ENCODE data around the gene CTNNB1.

The CTNNB1 gene

GRCh38 chr3:41193794-41194539 lies 5.3 kb upstream of the CTNNB1 start:
- no peak for DNase-seq

DNA sequence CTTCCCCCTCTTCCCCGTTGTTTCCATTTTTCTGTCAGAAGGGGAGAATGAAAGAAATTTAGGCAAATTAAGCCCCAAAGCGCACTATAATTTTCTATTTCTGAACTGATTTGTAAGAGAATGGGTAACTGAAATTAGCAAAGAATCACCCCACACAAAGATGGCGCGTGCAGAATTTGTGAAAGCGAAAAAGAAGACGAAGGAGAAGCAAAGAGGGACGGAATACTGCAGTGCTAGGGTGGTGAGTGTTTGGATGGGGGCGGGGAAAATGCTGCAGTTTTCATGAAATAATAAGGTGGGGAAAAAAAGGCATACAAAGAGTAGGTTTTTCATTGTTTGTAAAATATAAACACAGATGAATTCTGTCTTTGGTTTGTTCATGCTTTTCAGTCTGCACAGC lies 4.6 kb upstream of the CTNNB1 start:
- DNase-seq, result no peak

DNA sequence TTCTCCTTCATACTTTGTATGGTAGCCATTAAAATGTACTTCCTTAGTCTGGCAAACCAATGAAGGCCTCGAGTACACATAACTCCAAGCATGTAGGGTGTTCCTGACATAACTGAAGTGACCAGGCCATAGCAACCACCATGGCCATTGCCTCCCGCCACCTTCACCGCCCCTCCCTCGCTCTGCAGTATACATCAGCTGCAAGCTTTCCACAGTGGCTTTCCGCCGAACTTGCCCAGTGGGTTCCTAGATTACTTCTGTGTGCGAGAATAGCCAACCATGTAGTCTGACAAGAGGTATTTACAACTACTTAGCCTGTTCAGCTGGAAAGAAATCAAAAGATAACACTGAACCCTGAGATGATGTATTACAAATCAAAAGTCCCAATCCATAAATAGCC lies 3.4 kb upstream of the CTNNB1 start:
- DNase-seq, result no peak

DNA sequence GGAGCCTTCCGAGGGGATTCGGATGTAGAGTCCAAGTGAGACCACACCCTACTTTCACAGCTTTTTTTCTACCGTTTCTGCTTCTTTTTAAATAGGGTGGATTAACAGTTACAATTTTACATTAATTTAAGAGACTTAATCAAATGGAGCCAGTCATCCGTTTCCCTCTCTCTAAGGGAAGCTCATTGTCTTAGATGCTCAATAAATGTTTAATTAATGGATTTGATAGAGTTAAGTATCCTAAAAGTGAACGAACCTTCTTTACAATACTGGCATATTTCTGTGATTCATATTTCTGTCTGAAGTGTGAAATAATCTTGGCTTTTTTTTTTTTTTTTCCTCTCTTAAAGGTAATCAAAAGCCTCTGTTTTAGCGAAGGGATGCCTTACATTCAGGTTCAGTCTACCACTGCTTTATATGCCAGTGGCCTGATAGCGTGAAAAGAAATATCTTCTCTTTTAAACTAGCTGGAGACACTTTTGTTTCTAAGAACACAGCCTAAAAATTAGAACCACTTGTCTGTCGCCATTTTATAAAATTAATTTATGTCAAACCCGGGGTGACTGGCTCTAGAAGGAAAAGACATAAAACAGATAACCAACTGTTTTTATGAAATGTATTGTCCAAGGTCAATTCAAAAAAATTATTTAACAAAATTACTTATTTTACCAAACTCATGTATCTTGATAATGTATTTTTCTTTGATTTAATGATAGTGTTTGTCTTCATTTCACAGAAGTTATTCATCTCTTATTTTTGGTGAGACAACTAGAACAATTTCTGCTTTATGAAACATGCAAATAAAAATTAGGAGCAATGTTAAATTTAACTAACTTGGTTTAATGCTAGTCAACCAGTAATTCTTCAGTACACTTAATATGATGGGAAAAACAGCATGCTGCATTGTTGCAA lies 2.5 kb upstream of the CTNNB1 start:
- DNase-seq, result no peak

DNA sequence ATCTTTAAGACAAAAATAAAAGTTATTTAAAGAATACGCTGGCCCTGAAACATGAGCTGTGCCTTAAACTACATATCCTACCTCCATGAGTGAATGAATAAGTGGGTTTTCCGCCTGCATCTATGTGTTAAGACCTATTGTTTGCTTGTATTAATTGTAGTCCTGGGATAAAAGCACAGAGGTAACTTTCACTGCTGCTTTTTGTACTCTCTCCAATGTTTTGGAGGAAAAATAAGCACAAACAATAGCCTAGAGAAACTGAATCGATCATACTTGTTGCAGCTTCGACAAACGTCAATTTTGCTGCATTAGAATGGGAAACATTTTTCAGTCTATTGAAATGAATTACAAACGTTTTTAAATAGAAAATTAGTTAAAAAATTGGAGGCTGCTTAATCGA lies 1.3 kb upstream of the CTNNB1 start:
- no peak for DNase-seq

- peak; percentile 11 for DNase-seq
Observed at GRCh38 chr3:41198526-41198925, 779 bp upstream of the CTNNB1 start.

DNA sequence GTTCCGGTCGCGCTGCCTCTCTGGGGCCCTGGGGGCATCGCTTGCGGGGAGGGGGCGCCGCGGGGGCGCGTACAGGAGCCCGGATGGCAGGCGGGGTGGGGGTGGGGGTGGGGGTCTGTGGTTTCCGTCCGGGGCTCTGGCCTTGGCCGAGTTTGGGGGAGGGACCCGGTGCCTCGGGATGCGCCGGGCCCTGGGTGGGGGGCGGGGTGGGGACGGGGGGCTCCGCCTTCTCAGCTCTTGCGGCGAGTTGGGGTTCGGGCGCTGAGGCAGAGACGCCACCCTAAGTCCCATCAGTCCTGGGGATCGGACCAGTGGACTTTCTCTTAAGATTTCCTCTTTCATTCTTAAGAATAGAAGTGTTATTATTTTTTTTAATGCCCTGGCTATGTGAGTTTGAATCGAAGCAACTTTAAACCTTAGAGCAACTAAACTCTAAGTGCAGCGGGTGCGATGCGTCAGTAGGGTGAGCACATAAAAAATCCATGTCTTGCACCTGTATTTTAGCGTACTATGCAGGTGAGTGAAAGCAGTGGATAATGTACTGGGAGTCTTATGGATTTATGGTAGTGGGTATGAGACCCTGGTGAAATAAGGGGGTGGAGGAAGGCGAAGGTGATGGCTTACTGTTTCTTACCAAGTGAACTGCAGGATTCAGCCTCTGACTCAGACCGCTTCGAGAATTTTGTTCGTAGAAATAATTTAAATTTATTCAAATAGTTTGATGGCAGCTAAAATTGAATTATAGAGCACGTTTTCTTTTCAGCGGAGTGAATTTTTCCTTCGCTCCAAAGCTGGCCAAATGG lies 762 bp downstream of the CTNNB1 start:
- peak; percentile 28 for DNase-seq

GRCh38 chr3:41200669-41201021 lies 1.3 kb downstream of the CTNNB1 start:
- peak; percentile 73 for DNase-seq

- DNase-seq, result no peak
Observed at GRCh38 chr3:41202075-41202833, 2.9 kb downstream of the CTNNB1 start.

DNA sequence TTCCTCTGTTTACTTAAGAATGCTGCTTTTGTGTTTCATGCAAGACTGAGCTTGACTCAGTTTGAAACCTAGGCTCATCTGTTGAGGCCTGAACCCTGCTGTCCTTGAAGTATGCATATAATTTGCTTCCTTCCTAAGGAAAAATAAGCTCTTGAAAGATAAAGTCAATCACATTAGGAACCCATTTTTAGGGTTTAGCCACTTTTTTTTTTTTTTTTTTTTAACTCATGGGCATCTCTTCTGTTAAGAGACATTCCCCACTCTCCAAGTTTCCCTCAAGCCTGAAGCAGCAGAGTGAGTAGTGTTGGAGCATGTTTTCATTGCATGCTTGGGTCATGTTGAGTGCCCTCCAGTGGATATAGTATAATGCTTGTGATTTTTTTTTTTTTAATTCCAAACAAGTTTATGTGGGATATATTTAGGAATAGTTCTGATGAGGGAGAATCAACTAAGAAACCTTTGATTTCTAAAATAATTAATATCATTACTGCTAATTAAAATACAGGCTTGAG lies 3.6 kb downstream of the CTNNB1 start:
- DNase-seq, result peak; percentile 80

- DNase-seq, result no peak
Observed at GRCh38 chr3:41204369-41204768, 5.1 kb downstream of the CTNNB1 start.

- DNase-seq, result no peak
Observed at GRCh38 chr3:41205591-41205990, 6.3 kb downstream of the CTNNB1 start.

DNA sequence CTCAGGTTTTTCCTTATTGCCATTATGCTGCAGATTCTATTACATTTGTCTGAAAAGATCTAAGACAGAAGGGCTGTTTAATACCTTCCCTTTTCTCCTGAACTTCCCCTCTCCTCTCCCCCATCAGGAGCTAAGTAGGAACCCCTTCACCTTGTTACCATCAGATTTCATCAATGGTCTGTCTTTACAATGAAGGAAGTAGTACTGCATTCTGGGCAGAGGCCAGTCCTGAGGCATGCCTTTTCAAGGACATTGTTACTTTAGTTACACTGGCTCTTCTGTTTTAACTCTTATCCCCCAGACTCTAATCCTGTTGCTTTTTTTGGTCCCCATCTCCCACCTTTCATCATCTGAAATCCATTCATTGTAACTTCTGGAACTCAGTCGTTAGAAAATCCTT lies 8.1 kb downstream of the CTNNB1 start:
- no peak for DNase-seq

DNA sequence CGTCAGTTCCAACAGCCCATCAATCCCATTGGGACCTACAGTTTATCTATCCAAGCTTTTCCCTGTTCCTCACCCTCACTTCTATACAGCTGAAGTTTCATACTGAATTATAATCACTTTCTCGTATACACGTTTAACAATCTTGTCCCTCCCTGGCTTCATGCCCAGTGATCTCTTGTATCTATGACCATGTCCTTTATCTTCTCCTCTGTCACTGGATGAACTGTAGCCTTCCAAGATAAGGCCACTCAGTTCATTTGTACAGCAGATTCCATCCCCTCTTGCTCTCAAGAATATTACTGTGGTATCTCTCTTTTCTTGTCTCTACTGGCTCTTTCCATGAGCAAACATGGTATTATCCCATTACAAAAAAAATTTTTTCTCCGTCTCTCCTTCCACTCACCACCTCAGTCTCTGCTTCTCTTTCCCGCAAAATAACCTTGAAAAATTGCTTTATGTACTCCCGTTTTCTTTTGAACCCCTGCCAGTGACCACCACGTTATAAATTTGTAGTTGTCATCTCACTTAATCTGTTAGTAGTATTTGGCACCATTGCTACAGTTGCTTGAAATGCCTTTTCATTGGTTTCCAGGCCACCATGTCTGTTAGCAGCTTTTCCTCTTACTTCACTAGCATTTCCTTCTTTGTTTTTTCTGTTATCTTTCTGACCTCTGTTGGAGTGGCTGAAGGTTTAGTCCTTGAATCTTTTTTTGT lies 9.4 kb downstream of the CTNNB1 start:
- no peak for DNase-seq

- peak; percentile 29 for DNase-seq
Observed at GRCh38 chr3:41209646-41210045, 10.3 kb downstream of the CTNNB1 start.

- DNase-seq, result no peak
Observed at GRCh38 chr3:41210966-41211365, 11.7 kb downstream of the CTNNB1 start.

- no peak for DNase-seq
Observed at GRCh38 chr3:41212088-41212487, 12.8 kb downstream of the CTNNB1 start.

- no peak for DNase-seq
Observed at GRCh38 chr3:41213588-41213987, 14.3 kb downstream of the CTNNB1 start.

GRCh38 chr3:41216422-41216821 lies 17.1 kb downstream of the CTNNB1 start:
- no peak for DNase-seq

DNA sequence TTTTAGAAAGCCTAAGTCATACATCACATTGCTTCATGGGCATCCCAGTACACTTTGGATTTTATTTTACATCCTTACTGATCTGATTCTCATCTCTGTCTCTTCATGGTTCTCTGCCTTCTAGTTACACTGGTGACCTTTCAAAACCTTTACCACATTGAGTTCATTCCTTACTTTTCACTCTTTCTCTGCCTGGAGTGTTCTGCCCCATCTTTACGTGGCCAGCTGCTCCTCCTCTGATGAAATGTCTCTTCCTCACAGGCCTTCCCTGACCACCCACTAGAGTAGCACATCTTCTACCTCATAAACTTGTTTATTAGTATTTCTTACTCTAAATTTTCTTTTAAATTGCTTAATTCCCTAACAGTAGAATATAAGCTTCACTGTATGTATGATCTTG lies 17.7 kb downstream of the CTNNB1 start:
- DNase-seq, result no peak

DNA sequence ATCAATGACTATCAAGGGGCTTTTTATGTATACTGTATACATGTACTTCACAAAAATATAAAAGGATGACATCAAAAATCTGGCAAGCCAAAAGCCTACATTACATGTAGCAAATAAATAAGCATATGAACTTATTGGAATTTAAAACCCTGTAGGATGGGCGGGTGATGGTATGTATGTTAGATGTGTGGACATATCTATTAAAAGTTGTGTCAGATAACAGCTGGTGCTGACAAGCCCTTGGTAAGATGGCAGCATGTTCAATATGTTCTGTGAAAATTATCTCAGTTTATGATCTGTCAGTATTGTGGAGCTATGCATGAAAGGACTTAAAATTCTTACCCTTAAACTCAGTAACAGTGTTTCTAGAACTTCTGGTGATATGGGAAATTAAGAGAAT lies 20.1 kb downstream of the CTNNB1 start:
- DNase-seq, result no peak
